Gastrocnemius medialis (tissue), 4 donors: ENCODE results near the gene COQ3.

ENCODE experiments used
- POLR2A ChIP-seq, 2 donors: fragments of 450-650 bp; IDR thresholded peaks; one replicate each; pipeline ENCODE4 v1.6.1; 2017; ENCODE audit warnings: antibody characterized with exemption in 2 of 2, mild to moderate bottlenecking in 2 of 2, moderate library complexity in 2 of 2
- TF ChIP-seq, protein P1 (sequence below), 5 experiments: fragments of 450-650 bp in 3 of 5; fragments of 200-600 bp in 2 of 5; sonication (generic) in 2 of 5; IDR thresholded peaks in 4 of 5; conservative IDR thresholded peaks in 1 of 5; 1 replicate in 4 of 5; 2 replicates in 1 of 5; pipeline ENCODE4 v1.5.1; 2016 to 2019; ENCODE audit warnings: antibody characterized with exemption in 5 of 5, mild to moderate bottlenecking in 3 of 5, moderate library complexity in 3 of 5

DNA sequence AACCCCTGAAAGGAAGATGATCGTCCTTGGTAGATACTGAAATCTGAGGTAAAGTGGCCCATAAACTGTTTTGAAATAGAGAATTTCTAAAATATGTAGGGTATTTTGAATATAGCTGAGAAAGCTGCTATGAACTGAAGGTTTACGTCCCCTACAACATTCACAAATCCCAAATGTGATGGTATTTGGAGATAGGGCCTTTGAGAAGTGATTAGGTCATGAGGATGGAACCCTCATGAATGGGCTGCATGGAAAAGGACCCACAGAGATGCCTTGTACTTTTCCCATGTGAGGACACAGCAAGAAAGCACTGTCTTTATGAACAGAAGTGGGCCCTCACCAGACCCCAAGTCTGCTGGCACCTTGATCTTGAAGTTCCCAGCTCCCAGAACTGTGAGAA is 37.9 kb upstream of the COQ3 start:
- TF ChIP-seq, protein P1, sequence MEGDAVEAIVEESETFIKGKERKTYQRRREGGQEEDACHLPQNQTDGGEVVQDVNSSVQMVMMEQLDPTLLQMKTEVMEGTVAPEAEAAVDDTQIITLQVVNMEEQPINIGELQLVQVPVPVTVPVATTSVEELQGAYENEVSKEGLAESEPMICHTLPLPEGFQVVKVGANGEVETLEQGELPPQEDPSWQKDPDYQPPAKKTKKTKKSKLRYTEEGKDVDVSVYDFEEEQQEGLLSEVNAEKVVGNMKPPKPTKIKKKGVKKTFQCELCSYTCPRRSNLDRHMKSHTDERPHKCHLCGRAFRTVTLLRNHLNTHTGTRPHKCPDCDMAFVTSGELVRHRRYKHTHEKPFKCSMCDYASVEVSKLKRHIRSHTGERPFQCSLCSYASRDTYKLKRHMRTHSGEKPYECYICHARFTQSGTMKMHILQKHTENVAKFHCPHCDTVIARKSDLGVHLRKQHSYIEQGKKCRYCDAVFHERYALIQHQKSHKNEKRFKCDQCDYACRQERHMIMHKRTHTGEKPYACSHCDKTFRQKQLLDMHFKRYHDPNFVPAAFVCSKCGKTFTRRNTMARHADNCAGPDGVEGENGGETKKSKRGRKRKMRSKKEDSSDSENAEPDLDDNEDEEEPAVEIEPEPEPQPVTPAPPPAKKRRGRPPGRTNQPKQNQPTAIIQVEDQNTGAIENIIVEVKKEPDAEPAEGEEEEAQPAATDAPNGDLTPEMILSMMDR (IDR thresholded peaks at IDR 0.05 in 4 of 5, conservative IDR thresholded peaks at IDR 0.05 in 1 of 5) = no peak
- TF ChIP-seq POLR2A (IDR thresholded peaks at IDR 0.05) = no peak
